ENCODE data around the gene MAGEA9B.
"Not testable (repeated sequence)": the region's sequence is repeated elsewhere in the genome, so short reads cannot be mapped to it uniquely, and the experiment has no call there.

GRCh38 chrX:149619662-149620061, 32.4 kb upstream of the MAGEA9B start:
- not testable (repeated sequence) for TF ChIP-seq CTCF (IDR thresholded peaks at IDR 0.05); POLR2A (IDR thresholded peaks at IDR 0.05; ENCODE audit: low read depth); POLR2AphosphoS5 (IDR thresholded peaks at IDR 0.05)
